ENCODE data around the gene GMEB2.
"Not testable (repeated sequence)": the region's sequence is repeated elsewhere in the genome, so short reads cannot be mapped to it uniquely, and the experiment has no call there.

The GMEB2 gene

GRCh38 chr20:63586797-63587196, 40.1 kb downstream of the GMEB2 start:
- no peak for DNase-seq

DNA sequence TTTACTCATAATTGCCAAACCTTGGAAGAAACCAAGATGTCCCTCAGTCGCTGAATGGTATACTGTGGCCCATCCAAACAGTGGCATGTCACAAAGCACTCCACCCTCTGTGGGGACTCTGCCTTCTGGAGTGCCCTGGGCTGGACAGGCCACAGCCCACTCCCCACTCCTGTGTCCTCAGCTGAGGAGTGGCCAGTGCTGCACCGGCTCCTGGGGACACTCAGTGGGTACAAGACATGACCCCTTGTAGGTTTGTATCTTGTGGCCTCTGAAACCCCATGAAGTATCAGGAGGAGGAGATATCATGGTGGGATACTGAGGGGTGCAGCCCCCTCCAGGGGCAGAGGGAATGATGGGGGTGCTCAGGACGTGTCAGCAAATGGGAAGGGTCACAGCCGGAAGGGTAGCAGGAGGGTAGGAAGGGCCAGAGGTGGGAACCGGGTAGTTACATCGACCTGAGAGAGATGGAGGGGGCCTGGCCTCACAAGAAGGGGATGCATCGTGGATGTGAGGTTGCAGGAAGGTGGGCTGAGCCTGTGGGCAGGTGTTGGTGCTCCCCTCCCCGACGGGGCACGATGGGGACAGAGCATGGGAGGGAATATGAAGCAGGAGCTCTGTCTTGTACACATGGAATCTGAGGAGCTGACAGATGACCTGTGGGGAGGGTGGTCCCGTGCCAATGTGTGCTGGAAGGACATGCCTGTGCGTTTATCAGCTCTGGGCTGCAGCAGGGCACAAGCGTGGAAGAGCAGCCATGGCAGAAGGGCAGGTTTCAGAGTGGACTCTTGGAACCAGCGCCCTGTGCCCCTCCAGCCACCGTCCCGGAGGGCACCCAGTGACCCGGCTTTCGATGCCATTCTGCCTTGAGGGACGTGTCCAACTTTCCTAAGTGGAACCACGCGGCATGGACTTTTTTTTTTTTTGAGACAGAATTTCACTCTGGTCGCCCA, 41.0 kb downstream of the GMEB2 start:
- DNase-seq = no peak

GRCh38 chr20:63582382-63583063, 44.4 kb downstream of the GMEB2 start:
- no peak for DNase-seq

GRCh38 chr20:63580796-63581461, 46.0 kb downstream of the GMEB2 start:
- DNase-seq = peak; percentile 68 to 72

- DNase-seq = no peak
These were observed 47.7 kb downstream of the GMEB2 start for GRCh38 chr20:63579017-63579694.

DNA sequence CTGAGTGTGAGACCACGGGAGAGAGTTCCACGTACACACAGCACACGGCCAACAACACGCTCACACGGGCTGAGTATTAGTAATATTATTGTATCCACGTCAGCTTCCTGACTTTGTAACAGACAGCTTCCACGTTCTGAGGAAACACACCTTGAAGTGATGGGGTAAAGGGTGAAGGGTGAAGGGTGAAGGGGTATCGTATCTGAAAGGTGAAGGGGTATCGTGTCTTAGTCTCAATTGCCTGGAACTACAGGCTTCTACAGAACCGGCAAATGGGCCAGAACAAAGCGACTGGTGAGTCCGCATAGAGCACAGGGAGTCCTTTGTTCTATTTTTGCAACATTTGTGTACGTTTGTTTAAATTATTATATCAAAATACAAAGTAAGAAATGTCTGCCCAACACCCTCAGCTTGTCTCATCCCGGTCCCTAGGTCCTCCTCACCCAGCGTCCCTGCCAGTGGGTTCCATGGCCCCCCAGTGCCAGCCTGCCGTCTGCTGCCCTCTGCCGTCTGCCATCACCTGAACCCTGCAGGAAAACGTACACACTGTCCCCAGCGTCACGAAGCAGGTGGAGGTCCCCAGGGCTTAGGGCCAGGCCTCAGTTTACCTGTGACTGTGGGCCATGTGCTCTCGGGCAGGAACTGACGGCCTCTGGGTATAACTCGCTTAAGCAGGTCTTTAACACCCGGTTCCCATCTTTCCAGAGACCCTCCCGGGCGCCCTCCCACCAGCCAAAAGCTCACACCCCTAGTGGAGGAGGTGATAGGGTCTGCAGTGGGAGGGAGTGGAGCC, 48.5 kb downstream of the GMEB2 start:
- DNase-seq = no peak

DNA sequence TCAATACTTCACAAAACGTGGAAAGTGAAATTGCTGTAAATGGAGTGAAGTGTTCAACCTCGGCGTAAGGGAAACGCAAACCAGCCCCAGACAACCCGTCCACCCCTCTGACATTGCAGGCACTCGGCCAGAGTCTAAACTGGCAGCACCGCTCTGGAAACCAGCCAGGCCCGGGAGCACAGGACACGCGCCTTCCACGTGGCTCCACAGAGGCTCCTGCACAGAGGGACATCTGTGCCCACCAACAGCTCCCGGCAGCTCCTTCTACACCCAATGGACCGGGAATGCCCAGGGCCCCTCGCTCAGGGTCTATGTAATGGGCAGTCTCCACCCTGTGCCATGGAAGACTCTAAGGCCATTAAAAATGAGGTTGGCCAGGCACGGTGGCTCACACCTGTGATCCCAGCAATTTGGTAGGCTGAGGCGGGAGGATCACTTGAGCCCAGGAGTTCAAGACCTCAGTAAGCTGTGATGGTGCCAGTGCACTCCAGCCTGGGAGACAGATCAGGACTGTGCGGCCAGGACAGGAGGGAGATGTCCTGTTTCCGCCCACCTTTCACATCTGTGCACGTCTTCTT, 49.5 kb downstream of the GMEB2 start:
- no peak for DNase-seq

- DNase-seq = no peak
These were observed 50.6 kb downstream of the GMEB2 start for GRCh38 chr20:63576311-63576710.

DNA sequence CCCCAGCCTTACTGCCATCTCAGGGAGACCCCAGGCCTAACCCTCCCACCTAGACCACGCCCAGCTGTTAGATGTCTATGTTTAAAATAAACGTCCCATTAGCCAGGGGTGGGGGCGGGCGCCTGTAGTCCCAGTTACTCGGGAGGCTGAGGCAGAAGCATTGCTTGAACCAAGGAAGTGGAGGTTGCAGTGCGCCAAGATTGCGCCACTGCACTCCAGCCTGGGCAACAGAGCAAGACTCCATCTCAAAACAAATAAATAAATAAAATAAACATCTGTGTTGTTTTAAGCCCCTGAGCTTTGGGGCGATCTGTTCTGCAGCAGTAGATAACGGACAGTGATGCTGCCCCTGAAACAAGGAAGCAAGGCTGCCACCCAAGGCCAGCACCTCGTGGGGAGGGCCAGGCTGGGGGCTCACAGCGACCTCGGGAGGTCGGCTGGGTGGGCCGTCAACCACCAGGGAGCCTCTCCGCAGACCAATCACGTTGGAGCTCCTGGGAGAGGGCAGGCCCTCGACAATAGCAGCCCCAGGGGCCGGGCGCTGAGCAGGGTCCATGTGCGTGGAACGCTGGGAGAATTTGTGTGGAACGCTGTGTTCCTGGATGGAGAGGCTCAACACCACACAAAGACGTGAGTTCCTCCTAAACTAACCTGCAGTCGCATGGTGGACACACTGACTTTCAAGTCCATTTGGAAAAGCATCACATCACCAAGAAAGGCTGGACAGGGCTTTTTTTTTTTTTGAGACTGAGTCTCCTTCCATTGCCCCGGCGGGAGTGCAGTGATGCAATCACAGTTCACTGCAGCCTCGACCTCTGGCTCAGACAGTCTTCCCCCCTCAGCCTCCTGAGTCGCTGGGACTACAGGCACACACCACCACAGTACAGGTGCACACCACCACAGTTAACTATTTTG, 51.8 kb downstream of the GMEB2 start:
- DNase-seq = no peak

DNA sequence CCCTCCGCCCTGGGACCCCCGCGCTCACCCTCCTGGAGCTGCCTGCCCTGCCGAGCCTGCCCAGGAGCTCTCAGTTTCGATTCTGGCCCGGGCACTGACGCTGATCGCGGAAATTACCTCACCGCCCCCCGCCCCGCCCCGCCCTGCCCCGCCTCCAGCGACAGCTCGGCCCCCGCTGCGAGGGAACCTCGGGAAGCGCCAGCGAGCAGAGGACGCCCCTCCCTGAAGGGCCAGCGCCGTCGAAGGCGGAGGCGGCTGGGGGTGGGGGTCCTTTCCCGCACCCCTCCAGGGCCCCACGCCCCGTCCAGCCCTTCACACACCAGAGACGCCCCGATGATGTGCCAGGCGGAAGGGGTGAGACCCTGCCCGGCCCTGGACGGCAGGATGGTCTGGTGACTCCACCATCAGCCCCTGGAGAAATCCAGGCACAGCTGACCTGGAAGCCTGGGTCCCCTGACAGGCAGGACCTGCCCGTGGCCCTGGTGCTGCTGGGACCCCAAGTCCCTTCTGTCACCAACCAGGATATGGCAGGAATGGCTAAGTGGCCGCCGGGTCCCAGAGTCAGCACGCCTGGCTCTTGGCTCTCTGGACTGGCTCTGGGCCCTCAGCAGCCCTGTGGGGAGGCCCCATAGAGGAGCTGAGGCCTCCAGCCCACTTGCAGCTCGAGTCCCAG, 52.6 kb downstream of the GMEB2 start, which contains the start of gene HELZ2:
HELZ2 (minus strand) TSS at position 84 of the 673 bp plus-strand sequence. CDS start 1,854 bp downstream, outside the sequence.
- DNase-seq = peak; percentile 52 to 54

GRCh38 chr20:63573647-63574131, 53.2 kb downstream of the GMEB2 start:
- no peak for DNase-seq

- no peak for DNase-seq
These were observed 53.9 kb downstream of the GMEB2 start for GRCh38 chr20:63572788-63573646.

DNA sequence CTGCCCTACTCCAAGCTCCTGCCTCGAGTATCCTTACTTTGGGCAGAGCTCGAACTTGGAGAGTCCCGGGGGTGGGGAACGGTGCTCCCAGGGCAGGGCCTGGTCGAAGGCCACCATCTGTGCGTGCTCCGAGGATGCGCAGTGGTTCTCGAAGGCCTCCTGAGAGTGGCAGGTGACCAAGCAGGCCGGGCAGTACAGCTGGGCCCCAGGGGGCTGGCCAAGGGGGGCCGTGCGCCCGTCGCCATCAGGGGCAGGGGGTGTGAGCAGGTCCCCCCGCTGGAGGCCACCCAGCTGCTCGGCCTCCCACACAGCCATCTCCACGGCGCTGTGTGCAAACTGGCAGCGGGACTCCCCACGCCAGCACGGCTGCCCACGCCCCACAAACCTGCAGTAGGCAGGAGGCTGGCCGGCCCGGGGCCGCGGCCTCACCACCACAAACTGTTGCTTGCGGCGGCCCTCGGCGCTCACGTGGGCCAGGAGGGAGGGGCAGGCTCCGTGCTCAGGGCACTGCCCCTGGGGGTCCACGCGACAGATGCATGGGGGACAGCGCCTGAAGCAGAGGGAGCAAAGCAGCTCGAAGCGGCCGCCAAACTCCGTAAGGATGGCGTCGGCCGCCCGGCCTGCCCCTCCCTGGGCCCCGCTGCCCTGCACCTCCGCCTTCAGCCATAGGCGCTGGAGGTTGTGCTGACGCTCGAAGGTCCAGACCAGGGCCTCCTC, 54.7 kb downstream of the GMEB2 start:
- DNase-seq = no peak

DNA sequence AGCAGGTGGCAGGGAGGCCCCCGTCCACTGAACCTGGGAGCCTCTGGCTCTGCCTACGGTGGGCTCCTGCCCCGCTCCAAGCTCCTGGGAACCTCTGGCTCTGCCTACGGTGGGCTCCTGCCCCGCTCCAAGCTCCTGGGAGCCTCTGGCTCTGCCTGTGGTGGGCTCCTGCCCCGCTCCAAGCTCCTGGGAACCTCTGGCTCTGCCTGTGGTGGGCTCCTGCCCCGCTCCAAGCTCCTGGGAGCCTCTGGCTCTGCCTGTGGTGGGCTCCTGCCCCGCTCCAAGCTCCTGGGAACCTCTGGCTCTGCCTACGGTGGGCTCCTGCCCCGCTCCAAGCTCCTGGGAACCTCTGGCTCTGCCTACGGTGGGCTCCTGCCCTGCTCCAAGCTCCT, 55.8 kb downstream of the GMEB2 start:
- not testable (repeated sequence) for DNase-seq

- no peak for DNase-seq
These were observed 56.4 kb downstream of the GMEB2 start for GRCh38 chr20:63570281-63571086.

GRCh38 chr20:63568986-63569949, 57.6 kb downstream of the GMEB2 start:
- DNase-seq = no peak
